Skeletal muscle satellite cell (primary cell): ENCODE data around the gene APOBEC3F.
"Not testable (repeated sequence)": the region's sequence is repeated elsewhere in the genome, so short reads cannot be mapped to it uniquely, and the experiment has no call there.

Experiments
- H3K27me3 ChIP-seq: 2 replicates; pipeline ENCODE4 v1.7.0; 2013; ENCODE audit warnings: low read length; ENCODE audit not compliant: control insufficient read depth, insufficient read depth
- H3K36me3 ChIP-seq: 2 replicates; pipeline ENCODE4 v1.7.0; 2013; ENCODE audit warnings: mild to moderate bottlenecking, control low read depth, low read length; ENCODE audit not compliant: insufficient read depth
- H3K4me1 ChIP-seq: 2 replicates; pipeline ENCODE4 v1.7.0; 2013; ENCODE audit warnings: low read length; ENCODE audit not compliant: control insufficient read depth, insufficient read depth
- H3K4me2 ChIP-seq: 2 replicates; pipeline ENCODE4 v1.7.0; 2013; ENCODE audit warnings: mild to moderate bottlenecking, low read length
- H3K4me3 ChIP-seq: 2 replicates; pipeline ENCODE4 v1.7.0; 2013; ENCODE audit warnings: low read length
- H3K9ac ChIP-seq: 2 replicates; pipeline ENCODE4 v1.7.0; 2013; ENCODE audit warnings: mild to moderate bottlenecking, low read depth, low read length, moderate library complexity
- H3K9me3 ChIP-seq: replicated peaks from 2 replicates; pipeline ENCODE4 v1.7.0; 2013; ENCODE audit warnings: mild to moderate bottlenecking, control low read depth, low read length

APOBEC3F gene

GRCh38 chr22:39013942-39014722 lies 26.5 kb upstream of the APOBEC3F start, which contains the start of gene APOBEC3C:
TSS of gene APOBEC3C (plus strand) at chr22:39014257. CDS start at chr22:39014363, 106 bp downstream.
- no peaks in the 10 kb centered on the region for H3K9me3 ChIP-seq
- H3K4me2 ChIP-seq = peak within 1 kb of the TSS; percentile 95
- peak within 1 kb of the TSS; percentile 84 for H3K4me3 ChIP-seq
- peaks cover 16% of the 10 kb centered on the region for H3K4me1 ChIP-seq
- peak within 1 kb of the TSS; percentile 75 for H3K9ac ChIP-seq
- no peaks in the 10 kb centered on the region for H3K27me3 ChIP-seq
- peaks cover 4% of the 10 kb centered on the region for H3K36me3 ChIP-seq

- peak overlapping the region; percentile 75 for H3K9ac ChIP-seq
- not testable (repeated sequence) for H3K27me3 ChIP-seq, H3K9me3 ChIP-seq, H3K36me3 ChIP-seq
- peak overlapping the region; percentile 84 for H3K4me3 ChIP-seq
- peak overlapping the region; percentile 95 for H3K4me2 ChIP-seq
- H3K4me1 ChIP-seq = peaks cover 16% of the 10 kb centered on the region
Observed at GRCh38 chr22:39014723-39015121, 25.9 kb upstream of the APOBEC3F start.

DNA sequence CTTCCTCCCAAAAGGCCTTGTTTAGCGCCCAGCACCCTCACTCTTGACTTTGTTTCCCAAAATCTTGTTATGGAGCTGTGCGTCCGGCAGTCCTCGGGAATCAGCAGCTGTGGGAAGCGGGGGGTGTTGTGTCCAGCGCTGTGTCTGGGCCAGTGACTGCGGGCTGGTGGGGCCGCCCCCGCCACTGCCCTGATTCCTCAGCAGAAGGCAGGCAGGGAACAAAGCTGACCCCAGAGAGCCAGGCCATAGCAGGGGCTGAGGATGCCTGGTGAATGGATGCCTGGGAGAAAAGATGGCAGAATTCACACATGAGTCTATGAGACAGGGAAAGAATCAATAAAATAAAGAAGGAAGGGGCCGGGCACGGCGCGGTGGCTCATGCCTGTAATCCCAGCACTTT lies 24.1 kb upstream of the APOBEC3F start:
- H3K4me1 ChIP-seq = peaks cover 16% of the 10 kb centered on the region

DNA sequence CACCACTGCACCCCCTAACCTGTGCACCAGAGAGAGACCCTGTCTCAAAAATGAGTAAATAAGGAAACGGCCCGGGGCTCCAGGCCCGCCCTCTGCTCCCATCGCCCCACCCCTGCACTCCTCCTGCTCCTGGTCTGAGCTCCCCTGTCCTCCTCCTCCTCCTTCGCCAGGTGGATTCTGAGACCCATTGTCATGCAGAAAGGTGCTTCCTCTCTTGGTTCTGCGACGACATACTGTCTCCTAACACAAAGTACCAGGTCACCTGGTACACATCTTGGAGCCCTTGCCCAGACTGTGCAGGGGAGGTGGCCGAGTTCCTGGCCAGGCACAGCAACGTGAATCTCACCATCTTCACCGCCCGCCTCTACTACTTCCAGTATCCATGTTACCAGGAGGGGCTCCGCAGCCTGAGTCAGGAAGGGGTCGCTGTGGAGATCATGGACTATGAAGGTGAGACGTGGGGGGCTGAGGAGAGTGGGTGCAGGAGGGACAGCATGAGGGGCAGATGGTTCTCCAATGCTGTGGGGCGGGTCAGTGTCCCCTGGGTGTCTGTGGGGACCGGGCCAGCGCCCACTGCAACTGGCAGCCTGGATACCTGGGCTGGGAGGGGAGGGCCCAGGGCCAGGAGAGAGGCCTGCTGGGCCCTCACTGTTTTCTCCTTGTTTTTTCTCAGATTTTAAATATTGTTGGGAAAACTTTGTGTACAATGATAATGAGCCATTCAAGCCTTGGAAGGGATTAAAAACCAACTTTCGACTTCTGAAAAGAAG lies 22.9 kb upstream of the APOBEC3F start:
- H3K4me1 ChIP-seq = peaks cover 16% of the 10 kb centered on the region
- peaks cover 4% of the 10 kb centered on the region for H3K36me3 ChIP-seq
- no peaks in the 10 kb centered on the region for H3K27me3 ChIP-seq
- no peaks in the 10 kb centered on the region for H3K9me3 ChIP-seq
- no peak overlapping the region for H3K4me2 ChIP-seq
- H3K9ac ChIP-seq = no peak overlapping the region
- no peak overlapping the region for H3K4me3 ChIP-seq

More for the DNA sequence above, 24.1 kb upstream of the APOBEC3F start:
- Histone ChIP-seq H3K27me3 (no peaks in the 10 kb centered on the region), H3K36me3 (peaks cover 4% of the 10 kb centered on the region), H3K4me3 (no peak overlapping the region), H3K9me3 (no peaks in the 10 kb centered on the region), H3K9ac (no peak overlapping the region), H3K4me2 (no peak overlapping the region)

DNA sequence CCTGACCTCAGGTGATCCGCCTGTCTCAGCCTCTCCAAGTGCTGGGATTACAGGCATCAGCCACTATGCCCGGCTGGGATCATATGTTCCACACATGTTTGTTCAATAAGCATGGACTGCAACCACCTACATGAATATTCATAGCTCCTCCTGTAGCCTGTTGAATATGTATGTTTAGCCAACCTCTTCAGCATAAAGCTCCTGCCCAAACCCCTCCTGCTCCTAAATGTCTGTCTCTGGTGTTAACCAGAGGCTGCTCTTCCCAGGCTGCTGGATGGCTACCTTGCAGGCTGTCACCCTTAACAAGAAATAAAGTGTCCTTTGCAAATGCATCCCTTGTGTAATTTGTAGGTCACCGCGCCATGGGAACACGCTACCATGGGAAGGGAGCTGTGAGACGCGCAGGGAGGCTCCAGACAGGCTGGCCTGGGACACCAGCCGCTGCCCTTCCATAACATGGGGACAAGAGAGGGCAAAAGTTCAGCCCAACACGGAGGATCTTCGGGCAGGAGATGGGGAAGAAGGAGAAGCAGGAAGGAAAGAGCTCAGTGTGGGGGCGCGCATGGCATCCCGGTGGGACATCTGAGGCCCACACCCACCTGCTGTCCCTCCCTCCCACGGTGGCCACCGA lies 20.5 kb upstream of the APOBEC3F start:
- H3K9ac ChIP-seq = not testable (repeated sequence)
- peak overlapping the region; percentile 32 for H3K4me3 ChIP-seq

GRCh38 chr22:39021552-39022250 lies 19.0 kb upstream of the APOBEC3F start:
- Histone ChIP-seq H3K4me2 (peak overlapping the region; percentile 73), H3K36me3 (peaks cover 4% of the 10 kb centered on the region), H3K27me3 (no peaks in the 10 kb centered on the region), H3K9me3 (no peaks in the 10 kb centered on the region), H3K4me1 (no peaks in the 10 kb centered on the region), H3K4me3 (peak overlapping the region; percentile 60), H3K9ac (peak overlapping the region; percentile 59)

More for the DNA sequence above, 20.5 kb upstream of the APOBEC3F start:
- not testable (repeated sequence) for H3K9me3 ChIP-seq, H3K36me3 ChIP-seq, H3K27me3 ChIP-seq, H3K4me1 ChIP-seq
- H3K4me2 ChIP-seq = peak overlapping the region; percentile 61

- no peaks in the 10 kb centered on the region for H3K4me1 ChIP-seq
- no peak overlapping the region for H3K4me3 ChIP-seq
- H3K4me2 ChIP-seq = no peak overlapping the region
- H3K27me3 ChIP-seq = no peaks in the 10 kb centered on the region
- H3K9ac ChIP-seq = no peak overlapping the region
- H3K36me3 ChIP-seq = no peaks in the 10 kb centered on the region
- no peaks in the 10 kb centered on the region for H3K9me3 ChIP-seq
Observed at GRCh38 chr22:39024519-39025308, 15.9 kb upstream of the APOBEC3F start.

- Histone ChIP-seq H3K4me3 (no peak overlapping the region), H3K9me3 (no peaks in the 10 kb centered on the region), H3K36me3 (no peaks in the 10 kb centered on the region), H3K27me3 (no peaks in the 10 kb centered on the region), H3K4me2 (no peak overlapping the region), H3K9ac (no peak overlapping the region), H3K4me1 (no peaks in the 10 kb centered on the region)
Observed at GRCh38 chr22:39026509-39027150, 14.0 kb upstream of the APOBEC3F start.

DNA sequence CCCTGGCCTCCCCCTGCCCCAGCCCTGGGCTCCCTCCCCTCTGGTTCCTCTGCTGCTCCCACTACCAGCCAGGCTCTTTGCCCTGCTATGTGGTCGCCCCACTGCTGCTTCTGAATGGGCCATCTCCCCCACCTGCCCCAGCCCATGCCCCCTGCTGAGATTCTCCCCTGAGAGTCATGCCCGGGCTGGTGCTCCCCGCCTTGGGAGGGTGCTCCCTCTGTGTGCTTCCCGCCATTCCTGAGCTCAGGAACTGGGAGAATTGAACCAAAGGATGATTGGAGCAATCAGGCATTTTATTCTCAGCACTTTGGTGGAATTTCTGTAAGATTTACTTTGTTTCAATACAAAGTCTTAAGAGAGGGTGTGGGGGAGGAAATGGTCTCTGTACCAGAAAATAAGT lies 12.9 kb upstream of the APOBEC3F start:
- no peak overlapping the region for H3K9ac ChIP-seq
- no peak overlapping the region for H3K4me2 ChIP-seq
- H3K9me3 ChIP-seq = no peaks in the 10 kb centered on the region
- H3K36me3 ChIP-seq = no peaks in the 10 kb centered on the region
- no peaks in the 10 kb centered on the region for H3K4me1 ChIP-seq
- H3K27me3 ChIP-seq = no peaks in the 10 kb centered on the region
- H3K4me3 ChIP-seq = no peak overlapping the region

DNA sequence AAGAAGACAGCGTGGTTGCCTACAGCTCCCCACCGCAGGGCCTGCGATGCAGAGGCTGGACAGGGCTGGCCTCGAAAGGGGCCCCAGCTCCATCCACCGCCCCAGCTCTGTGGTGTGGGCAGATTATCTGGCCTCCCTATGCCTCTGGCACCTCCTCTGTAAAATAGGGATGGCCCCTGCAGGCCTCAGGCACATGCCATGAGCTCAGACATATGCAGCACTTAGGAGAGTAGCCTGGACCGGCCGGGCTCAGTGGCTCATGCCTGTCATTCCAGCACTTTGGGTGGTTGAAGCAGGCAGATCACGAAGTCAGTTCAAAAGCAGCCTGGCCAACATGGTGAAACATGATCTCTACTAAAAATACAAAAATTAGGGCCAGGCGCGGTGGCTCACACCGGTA lies 12.4 kb upstream of the APOBEC3F start:
- H3K36me3 ChIP-seq = no peaks in the 10 kb centered on the region
- H3K9me3 ChIP-seq = no peaks in the 10 kb centered on the region
- H3K4me1 ChIP-seq = no peaks in the 10 kb centered on the region
- H3K4me3 ChIP-seq = no peak overlapping the region
- H3K4me2 ChIP-seq = no peak overlapping the region
- H3K27me3 ChIP-seq = no peaks in the 10 kb centered on the region
- no peak overlapping the region for H3K9ac ChIP-seq
